ENCODE measurements around the gene NFX1. TPM values are rescaled to one million over a fixed set of nuclear protein-coding genes. Genes with fewer than 3 reads are reported as not detected.
A peak's percentile ranks its signal among the peaks of the same experiment; 100 is the strongest.

The NFX1 gene
- total RNA-seq, 2 donors from 2014 or later = 32.0 to 56.5 TPM

DNA sequence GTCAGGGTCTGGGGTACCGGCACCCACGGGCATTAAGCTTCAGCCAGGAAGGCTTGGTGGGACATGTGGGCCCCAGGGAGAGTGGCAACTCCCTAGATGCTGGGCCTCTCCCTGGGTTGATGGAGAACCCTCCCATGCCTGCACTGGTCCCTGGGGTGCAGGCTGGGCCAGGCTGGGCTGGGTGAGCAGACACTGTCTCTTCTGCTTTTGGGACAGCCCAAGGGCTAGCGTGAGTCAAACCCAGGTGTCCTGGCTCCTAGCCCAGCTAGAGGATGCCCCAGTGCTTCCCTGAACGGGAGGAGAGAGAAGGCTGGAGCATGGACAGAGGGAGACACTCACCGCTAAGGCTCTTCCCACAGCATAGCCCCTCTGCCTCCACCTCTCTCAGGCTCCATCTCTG, 117.8 kb downstream of the NFX1 start:
- H3K27me3 Mint-ChIP-seq = no peaks in the 10 kb centered on the region
- no peak for ATAC-seq (replicated peaks)

DNA sequence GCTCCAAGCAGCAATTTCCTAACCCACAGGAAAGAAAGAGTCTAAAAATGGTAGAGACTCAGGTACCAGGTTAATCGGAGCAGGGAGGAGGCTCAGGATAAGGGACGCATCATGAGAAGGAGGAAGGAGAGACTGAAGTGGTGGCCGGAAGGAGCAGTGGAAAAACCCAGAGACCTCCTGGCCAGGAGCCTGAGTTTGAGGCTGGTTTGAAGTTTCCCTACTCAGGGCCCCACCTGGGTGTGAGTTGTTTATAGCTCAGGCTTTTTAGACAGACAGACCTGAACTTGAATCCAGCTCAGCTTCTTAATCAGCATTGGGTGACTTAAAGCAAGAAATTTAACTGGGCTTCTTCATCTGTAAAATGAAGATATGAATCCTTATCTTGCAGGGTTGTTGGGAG, 124.0 kb downstream of the NFX1 start:
- Mint-ChIP-seq H3K36me3 (ENCODE audit: low read depth) (no peaks in the 10 kb centered on the region), H3K27ac (peak overlapping the region; percentile 90), H3K4me3 (peak overlapping the region; percentile 70), H3K9me3 (no peaks in the 10 kb centered on the region), H3K27me3 (no peaks in the 10 kb centered on the region), H3K4me1 (peaks cover 29% of the 10 kb centered on the region)
- ATAC-seq (replicated peaks) = peak; percentile 13

More for the DNA sequence above, 117.8 kb downstream of the NFX1 start:
- Mint-ChIP-seq H3K4me3 (no peak overlapping the region), H3K9me3 (no peaks in the 10 kb centered on the region), H3K27ac (no peak overlapping the region), H3K4me1 (peaks cover 5% of the 10 kb centered on the region), H3K36me3 (ENCODE audit: low read depth) (no peaks in the 10 kb centered on the region)

DNA sequence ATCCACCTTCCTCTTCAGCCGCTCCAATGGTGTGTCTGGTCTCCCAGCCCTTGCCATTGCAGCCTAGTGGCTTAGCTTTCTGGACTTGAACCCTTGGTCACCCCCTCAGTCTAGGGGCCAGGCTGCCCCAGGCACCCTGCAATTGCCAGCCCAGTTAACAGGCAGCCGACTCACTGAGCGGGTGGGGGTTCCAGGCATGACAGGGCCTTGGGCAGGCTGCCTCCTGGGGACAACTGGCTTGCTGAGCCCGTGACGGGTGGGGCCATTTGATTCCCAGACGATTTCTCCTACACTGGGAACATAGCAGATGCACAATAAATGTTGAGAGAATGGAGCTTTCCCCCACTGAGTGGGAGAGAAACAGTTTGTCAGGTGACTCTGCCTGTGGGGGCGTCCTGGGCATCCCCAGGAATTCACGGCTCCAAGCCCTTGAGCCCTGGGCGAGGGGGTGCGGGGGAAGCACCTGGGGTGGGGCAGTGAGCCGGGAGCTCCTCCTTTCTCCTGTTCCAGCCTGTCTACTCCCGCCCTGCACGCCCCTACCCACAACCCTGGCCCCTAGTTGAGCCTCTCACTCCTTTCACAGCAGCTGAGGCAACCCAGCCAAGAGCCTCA, 124.7 kb downstream of the NFX1 start:
- no peak for ATAC-seq (replicated peaks)
- H3K27ac Mint-ChIP-seq = peak overlapping the region; percentile 90
- peaks cover 31% of the 10 kb centered on the region for H3K4me1 Mint-ChIP-seq
- H3K9me3 Mint-ChIP-seq = no peaks in the 10 kb centered on the region
- no peaks in the 10 kb centered on the region for H3K36me3 Mint-ChIP-seq (ENCODE audit: low read depth)
- H3K4me3 Mint-ChIP-seq = peak overlapping the region; percentile 70
- H3K27me3 Mint-ChIP-seq = no peaks in the 10 kb centered on the region

DNA sequence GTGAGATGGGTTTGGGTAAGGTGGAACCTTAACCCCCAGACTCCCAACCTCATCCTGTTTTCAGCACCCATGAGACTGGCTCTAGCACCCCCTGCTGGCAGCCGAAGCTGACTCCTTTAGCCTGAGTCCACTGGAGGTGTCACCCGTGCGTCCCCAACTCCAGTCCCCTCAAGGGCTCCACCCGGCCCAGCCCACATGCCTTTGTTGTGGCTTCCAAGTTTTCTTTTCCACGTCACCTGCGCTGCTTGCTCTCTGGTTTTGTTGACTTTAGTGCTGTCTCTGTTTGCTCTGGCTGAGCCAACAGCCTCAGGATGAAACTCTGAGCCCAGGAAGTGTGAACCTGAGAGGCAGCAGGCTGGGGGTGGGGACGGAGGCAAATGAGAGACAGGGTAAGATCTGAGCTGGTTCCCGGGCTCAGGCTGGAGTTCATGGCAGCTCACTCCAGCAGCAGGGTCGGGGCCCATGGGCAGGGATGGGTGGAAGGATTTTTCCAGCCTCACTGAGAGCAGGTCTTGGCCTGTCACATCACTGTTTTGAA, 125.3 kb downstream of the NFX1 start:
- Mint-ChIP-seq H3K27ac (peak overlapping the region; percentile 90), H3K4me3 (peak overlapping the region; percentile 70), H3K27me3 (no peaks in the 10 kb centered on the region), H3K9me3 (no peaks in the 10 kb centered on the region), H3K4me1 (peaks cover 36% of the 10 kb centered on the region), H3K36me3 (ENCODE audit: low read depth) (no peaks in the 10 kb centered on the region)
- peak; percentile 94 for ATAC-seq (replicated peaks)

DNA sequence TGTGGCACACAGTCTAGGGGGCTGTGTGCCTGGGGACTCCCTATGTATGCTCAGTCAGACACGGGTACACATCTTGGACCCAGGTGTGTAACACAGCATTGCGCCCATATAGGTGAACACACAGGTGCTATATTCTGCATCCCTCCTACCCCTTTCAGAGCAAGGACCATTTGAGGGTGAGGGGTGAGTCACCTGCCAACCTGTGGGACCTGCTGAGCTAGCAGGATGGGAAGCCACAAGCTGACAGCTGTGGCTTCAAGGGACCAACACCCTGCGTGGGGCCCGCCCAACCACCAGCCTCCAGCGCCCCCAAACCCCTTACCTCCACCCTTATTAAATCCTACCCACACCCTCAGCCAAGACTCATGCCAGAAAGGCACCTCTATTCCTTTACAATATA, 126.7 kb downstream of the NFX1 start:
- H3K9me3 Mint-ChIP-seq = no peaks in the 10 kb centered on the region
- H3K27me3 Mint-ChIP-seq = no peaks in the 10 kb centered on the region
- H3K4me3 Mint-ChIP-seq = peak overlapping the region; percentile 70
- peaks cover 36% of the 10 kb centered on the region for H3K4me1 Mint-ChIP-seq
- no peaks in the 10 kb centered on the region for H3K36me3 Mint-ChIP-seq (ENCODE audit: low read depth)
- H3K27ac Mint-ChIP-seq = peak overlapping the region; percentile 90
- ATAC-seq (replicated peaks) = no peak

DNA sequence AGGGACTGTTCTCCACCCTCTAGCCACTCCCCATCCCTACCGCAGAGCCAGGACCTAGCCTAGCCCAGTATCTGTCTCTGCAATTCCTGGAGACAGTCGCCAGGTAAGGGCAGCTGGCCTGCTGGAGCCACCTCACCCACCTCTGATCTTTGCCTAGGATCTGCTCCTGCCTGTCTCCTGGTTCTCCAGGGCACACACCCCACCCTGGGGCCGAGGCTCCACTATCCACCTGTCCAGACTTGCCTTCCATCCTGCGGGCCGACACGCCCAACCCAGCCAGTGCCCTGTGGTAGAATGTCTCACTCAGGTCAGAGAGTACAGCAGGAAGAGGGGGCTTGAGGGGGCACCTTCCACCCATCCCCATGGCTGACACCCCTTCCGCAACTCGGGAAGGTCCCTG, 127.8 kb downstream of the NFX1 start:
- Mint-ChIP-seq H3K27ac (peak overlapping the region; percentile 76), H3K27me3 (no peaks in the 10 kb centered on the region), H3K9me3 (no peaks in the 10 kb centered on the region), H3K4me1 (peaks cover 36% of the 10 kb centered on the region), H3K4me3 (peak overlapping the region; percentile 7), H3K36me3 (ENCODE audit: low read depth) (no peaks in the 10 kb centered on the region)
- ATAC-seq (replicated peaks) = no peak

DNA sequence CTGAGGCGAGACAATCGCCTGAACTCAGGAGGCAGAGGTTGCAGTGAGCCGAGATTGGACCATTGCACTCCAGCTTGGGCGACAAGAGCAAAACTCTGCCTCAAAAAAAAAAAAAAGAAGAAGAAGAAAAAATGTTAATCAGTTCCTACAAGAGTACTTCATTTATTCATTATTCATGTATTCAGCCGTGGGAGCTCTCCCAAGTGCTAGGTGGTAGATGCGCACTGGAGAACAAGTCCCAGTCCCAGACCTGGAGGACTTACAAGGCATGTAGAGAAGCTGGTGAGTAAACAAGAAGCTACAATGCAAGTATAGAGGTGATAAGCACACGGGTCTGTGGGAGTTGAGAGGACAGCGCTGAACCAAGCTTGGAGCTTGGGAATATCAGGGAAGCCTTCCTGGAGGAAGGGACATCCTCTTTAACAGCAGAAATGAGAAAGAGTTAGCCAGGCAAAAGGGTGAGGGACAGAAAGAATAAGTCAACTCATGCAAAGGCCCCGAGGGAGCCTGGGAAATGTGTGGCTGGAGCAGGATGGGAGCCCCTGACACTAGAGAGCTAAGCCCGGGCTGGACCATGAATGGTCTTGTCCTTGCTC, 129.5 kb downstream of the NFX1 start:
- Mint-ChIP-seq H3K4me1 (peaks cover 36% of the 10 kb centered on the region), H3K4me3 (no peak overlapping the region), H3K27me3 (no peaks in the 10 kb centered on the region), H3K27ac (no peak overlapping the region), H3K36me3 (ENCODE audit: low read depth) (no peaks in the 10 kb centered on the region), H3K9me3 (no peaks in the 10 kb centered on the region)
- ATAC-seq (replicated peaks) = no peak

Other genes with a start within 250 kb of the NFX1 start
- 10 to 100 TPM; 24.2 to 30.9 TPM for gene SMU1, start 213.8 kb upstream of the NFX1 start, total RNA-seq
- 10 to 100 TPM; 45.4 to 57.9 TPM for gene B4GALT1, start 123.2 kb upstream of the NFX1 start, total RNA-seq
- not detected for gene SPINK4, start 50.3 kb upstream of the NFX1 start, total RNA-seq
- 10 to 100 TPM; 41.2 to 95.2 TPM for gene BAG1, start 25.8 kb upstream of the NFX1 start, total RNA-seq
- 10 to 100 TPM; 54.7 to 70.0 TPM for gene CHMP5, start 25.5 kb upstream of the NFX1 start, total RNA-seq
- gene AQP7, start 112.1 kb downstream of the NFX1 start, total RNA-seq = under 1 TPM; 0.42 to 0.45 TPM
- 10 to 100 TPM; 37.3 to 72.5 TPM for gene AQP3, start 157.1 kb downstream of the NFX1 start, total RNA-seq
- gene NOL6, start 183.4 kb downstream of the NFX1 start, total RNA-seq = 10 to 100 TPM; 25.9 to 58.3 TPM
- 1 to 10 TPM; 2.9 to 9.7 TPM for gene ANKRD18B, start 233.7 kb downstream of the NFX1 start, total RNA-seq

Data from activated T-helper 17 cell treated with anti-CD3 and anti-CD28 coated beads, Interleukin-2, amount 50 U/mL, for 72 hours (primary cell).